Fibroblast of lung (primary cell): ENCODE measurements around the gene IGSF21.

ENCODE experiments used
- CTCF ChIP-seq, 2 donors: IDR thresholded peaks in 1 of 2; conservative IDR thresholded peaks in 1 of 2; 1 replicate in 1 of 2; 2 replicates in 1 of 2; pipeline ENCODE4 v1.5.1; 2011 to 2012; ENCODE audit warnings: low read length in 2 of 2, control low read depth in 1 of 2, inconsistent platforms in 1 of 2, low read depth in 1 of 2, mild to moderate bottlenecking in 1 of 2
- EZH2 ChIP-seq: IDR thresholded peaks from 2 replicates; pipeline ENCODE4 v1.5.1; 2012; ENCODE audit warnings: low read length, control low read depth, mild to moderate bottlenecking; ENCODE audit errors: missing control alignments

- TF ChIP-seq CTCF (conservative IDR thresholded peaks at IDR 0.05 in 1 of 2, IDR thresholded peaks at IDR 0.05 in 1 of 2; ENCODE audit: low read depth in 1 of 2, low read length in 2 of 2) (no peak), EZH2 (no peak)
Measured at GRCh38 chr1:18417316-18418269, 310.0 kb downstream of the IGSF21 start.
